ENCODE measurements around the gene BBC3. TPM values are rescaled to one million over a fixed set of nuclear protein-coding genes. Genes with fewer than 3 reads are reported as not detected.

BBC3 gene
- total and polyA plus RNA-seq, 8 donors: 5.5 to 19.4 (median 9.2) TPM

- DNase-seq (peak; percentile 77 to 90 (median 84)), FAIRE-seq (no peak), ATAC-seq (peak; percentile 9 to 44 (median 22))
- Histone ChIP-seq H3K4me1 (peaks cover 0 to 26% (median 14%) of the 10 kb centered on the region in 3 donors), H3K27me3 (no peaks in the 10 kb centered on the region), H3K9me3 (no peaks in the 10 kb centered on the region), H3K4me3 (peak overlapping the region in 3 of 4 donors; percentile 47 to 99 (median 99)), H3K36me3 (no peaks in the 10 kb centered on the region), H3K27ac (peak overlapping the region; percentile 93 to 97 (median 96))
- no peak for TF ChIP-seq CTCF (IDR thresholded peaks at IDR 0.05)
- intact Hi-C loops (cut with DNase I): no loop called here
- WGBS, 2 donors: 12 to 14% methylated on average over 26 to 27 of the region's 27 CpGs
These were observed 3.4 kb downstream of the BBC3 start for GRCh38 chr19:47227352-47228167.

DNA sequence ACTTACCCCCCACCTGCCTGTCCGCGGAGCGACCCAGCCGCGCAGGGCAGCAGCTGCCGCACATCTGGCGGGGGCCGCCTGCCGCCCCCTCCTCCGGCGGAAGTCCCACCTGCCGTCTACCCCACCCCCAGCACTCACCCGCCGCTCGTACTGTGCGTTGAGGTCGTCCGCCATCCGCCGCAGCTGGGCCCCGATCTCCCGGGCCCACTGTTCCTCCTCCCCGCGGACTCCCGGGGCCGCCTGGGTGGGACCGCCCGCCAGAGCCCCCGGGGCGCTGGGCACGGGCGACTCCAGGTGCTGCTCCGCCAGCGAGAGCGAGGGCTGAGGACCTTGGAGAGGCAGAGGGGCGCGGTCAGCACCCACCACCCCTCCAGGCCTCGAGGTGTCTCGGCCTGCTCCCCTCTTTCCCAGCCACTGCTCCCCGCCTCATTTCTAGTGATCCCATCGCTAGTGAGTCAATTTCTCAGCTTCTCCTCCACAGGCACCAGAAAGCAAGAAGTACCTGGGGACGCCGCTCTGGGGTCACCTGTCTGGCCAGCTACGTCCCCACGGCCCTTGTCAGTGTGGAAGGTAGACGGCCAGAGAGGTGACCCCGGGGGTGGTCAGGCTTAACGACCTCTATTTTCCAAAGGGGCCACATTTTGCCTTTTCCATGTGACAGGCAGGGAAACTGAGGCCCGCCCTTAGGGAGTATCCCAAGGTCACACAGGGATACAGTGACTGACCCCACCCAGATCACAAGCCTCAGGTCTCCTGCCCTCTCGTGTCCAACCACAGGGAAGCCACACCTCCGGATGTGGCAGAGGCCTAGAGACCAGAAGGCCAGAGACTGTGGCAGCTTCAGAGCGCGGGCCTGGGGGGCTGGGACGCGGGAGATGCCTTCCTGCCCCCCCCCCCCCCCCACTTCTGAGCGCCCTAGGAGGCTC is 4.3 kb downstream of the BBC3 start:
- no peaks in the 10 kb centered on the region for H3K27me3 ChIP-seq
- intact Hi-C loops (cut with DNase I): no loop called here
- WGBS, 2 donors: 13 to 14% methylated on average over 54 to 56 of the region's 56 CpGs
- H3K27ac ChIP-seq: peak overlapping the region; percentile 93 to 97 (median 96)
- DNase-seq: peak; percentile 61 to 82 (median 75)
- no peak for FAIRE-seq
- no peak for TF ChIP-seq CTCF (IDR thresholded peaks at IDR 0.05)
- no peaks in the 10 kb centered on the region for H3K9me3 ChIP-seq
- peak; percentile 23 to 52 (median 36) for ATAC-seq
- H3K4me3 ChIP-seq: peak overlapping the region; percentile 31 to 99 (median 73)
- peaks cover 0 to 5% (median under 1%) of the 10 kb centered on the region in 3 donors for H3K36me3 ChIP-seq
- peaks cover 0 to 20% (median 6%) of the 10 kb centered on the region in 3 donors for H3K4me1 ChIP-seq

- 2 to 4% methylated on average over 39 to 59 of the region's 59 CpGs for WGBS, 2 donors
- DNase-seq: peak; percentile 83 to 98 (median 92)
- H3K27ac ChIP-seq: peak overlapping the region; percentile 93 to 97 (median 96)
- no peaks in the 10 kb centered on the region for H3K27me3 ChIP-seq
- H3K9me3 ChIP-seq: no peaks in the 10 kb centered on the region
- FAIRE-seq: no peak
- peak overlapping the region; percentile 31 to 99 (median 73) for H3K4me3 ChIP-seq
- peak in 3 of 4 donors; percentile 17 to 29 (median 20) for TF ChIP-seq CTCF (IDR thresholded peaks at IDR 0.05)
- intact Hi-C loops (cut with DNase I): no loop called here
- peaks cover 0 to 18% (median 5%) of the 10 kb centered on the region in 3 donors for H3K4me1 ChIP-seq
- ATAC-seq: peak; percentile 73 to 82 (median 78)
- H3K36me3 ChIP-seq: peaks cover 0 to 13% (median 8%) of the 10 kb centered on the region in 3 donors
These were observed 5.1 kb downstream of the BBC3 start for GRCh38 chr19:47225746-47226425.

DNA sequence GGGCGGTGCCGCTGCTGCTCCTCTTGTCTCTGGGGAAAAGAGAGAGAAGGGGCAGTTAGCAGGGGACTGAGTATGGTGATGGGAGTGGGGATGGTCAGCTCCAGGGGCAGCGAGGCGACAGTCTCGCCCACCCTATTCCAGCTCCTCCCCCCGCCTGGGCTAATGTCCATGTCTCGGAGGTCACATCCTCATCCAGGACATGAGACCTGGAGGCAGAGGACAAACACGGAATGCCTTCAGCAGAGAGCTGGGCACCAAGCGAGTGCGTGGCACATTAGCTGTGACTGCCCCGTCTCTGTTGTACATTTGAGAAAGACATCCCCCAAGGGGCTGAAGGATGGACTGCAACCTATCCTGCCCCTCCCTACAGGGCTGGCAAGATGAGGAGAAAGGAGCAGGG is 9.1 kb downstream of the BBC3 start:
- Histone ChIP-seq H3K36me3 (peaks cover 0 to 19% (median 8%) of the 10 kb centered on the region in 3 donors), H3K4me3 (no peak overlapping the region), H3K27ac (no peak overlapping the region), H3K27me3 (no peaks in the 10 kb centered on the region), H3K4me1 (peaks cover 0 to 11% (median 5%) of the 10 kb centered on the region in 3 donors), H3K9me3 (no peaks in the 10 kb centered on the region)
- no peak for TF ChIP-seq CTCF (IDR thresholded peaks at IDR 0.05)
- FAIRE-seq: no peak
- DNase-seq: no peak
- 94 to 95% methylated on average over 11 of the region's 11 CpGs for WGBS, 2 donors
- intact Hi-C loops (cut with DNase I): no loop called here
- no peak for ATAC-seq

All from pancreas (tissue), 10 donors.